Ramos (cell line): ENCODE results near the gene MYOCD.
"Not testable (repeated sequence)": the region's sequence is repeated elsewhere in the genome, so short reads cannot be mapped to it uniquely, and the experiment has no call there.

Experiments
- in situ Hi-C: fragments of 300-500 bp; cut with MboI; formaldehyde crosslinking; loops from one replicate; pipeline ENCODE4 v1.14.3; 2022; ENCODE audit warnings: low sequenced_read_pairs; ENCODE audit not compliant: unreplicated experiment

Gene MYOCD, protein sequence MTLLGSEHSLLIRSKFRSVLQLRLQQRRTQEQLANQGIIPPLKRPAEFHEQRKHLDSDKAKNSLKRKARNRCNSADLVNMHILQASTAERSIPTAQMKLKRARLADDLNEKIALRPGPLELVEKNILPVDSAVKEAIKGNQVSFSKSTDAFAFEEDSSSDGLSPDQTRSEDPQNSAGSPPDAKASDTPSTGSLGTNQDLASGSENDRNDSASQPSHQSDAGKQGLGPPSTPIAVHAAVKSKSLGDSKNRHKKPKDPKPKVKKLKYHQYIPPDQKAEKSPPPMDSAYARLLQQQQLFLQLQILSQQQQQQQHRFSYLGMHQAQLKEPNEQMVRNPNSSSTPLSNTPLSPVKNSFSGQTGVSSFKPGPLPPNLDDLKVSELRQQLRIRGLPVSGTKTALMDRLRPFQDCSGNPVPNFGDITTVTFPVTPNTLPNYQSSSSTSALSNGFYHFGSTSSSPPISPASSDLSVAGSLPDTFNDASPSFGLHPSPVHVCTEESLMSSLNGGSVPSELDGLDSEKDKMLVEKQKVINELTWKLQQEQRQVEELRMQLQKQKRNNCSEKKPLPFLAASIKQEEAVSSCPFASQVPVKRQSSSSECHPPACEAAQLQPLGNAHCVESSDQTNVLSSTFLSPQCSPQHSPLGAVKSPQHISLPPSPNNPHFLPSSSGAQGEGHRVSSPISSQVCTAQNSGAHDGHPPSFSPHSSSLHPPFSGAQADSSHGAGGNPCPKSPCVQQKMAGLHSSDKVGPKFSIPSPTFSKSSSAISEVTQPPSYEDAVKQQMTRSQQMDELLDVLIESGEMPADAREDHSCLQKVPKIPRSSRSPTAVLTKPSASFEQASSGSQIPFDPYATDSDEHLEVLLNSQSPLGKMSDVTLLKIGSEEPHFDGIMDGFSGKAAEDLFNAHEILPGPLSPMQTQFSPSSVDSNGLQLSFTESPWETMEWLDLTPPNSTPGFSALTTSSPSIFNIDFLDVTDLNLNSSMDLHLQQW

DNA sequence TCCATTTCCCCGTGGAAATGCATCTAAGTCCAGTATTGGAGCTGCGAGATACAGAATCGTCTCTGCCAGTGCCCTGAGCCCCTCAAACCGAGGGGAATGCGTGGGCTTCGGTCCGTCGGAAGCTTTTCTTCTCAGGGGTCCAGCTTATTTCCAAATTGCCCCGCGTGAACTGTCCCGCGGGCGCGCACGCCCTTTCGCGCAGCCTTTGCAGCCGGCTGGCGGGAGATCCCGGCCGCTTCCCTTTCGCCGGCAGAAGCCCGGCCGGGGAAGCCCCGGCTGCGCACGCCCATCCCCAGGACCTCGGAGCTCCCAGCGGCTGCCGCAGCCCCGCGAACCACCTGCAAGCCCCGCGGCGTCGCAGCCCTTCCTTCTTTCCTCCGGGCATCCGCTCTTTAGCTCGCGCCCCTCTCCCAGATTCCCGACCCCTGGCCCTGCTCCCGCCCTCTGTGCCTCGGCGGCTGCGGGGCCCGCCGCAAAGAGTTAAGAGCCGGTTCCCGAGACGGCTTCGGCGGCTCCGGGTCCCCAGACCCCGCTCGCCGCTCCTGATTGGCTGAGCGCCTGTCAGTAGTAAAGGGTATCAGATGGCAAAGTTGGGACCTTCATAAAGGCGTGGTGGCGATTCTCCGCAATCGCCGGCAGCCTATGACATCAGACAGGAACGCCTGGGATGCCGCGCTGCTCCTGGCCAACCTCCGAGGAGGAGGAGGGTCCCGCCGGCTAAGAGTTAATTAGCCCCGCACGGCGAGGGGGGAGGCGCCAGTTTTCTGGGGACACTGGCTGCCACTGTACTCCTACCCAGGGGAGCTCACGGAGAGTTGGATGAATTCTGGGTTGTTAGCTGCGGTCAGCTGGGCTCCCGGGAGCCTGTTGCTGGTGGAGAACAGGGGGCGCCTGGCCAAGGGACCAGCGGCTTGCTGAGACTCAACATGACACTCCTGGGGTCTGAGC lies at the start of gene MYOCD:
Gene MYOCD (plus strand): TSS at position 628 of the 948 bp plus-strand sequence. CDS start 299 bp downstream, at position 927.
- in situ Hi-C loops: no loop called here

DNA sequence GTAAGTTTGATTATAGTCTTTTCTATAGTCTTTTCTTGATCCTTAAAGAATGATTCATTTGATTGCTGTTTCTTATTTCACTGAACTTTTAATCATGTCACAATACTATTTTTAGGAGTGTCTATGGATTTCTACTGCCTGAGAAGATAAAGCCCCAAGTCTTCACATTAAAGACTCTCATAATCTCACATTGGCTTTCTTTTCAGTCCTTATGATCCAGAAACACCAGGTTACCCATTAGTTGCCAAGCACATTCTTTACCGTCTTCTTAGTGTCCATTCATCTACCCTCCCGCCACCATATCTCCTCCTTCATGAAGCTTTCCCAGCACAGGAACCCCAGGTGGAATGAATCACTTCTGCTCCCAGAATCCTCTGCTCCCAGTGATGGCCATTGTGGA lies 49.5 kb upstream of the MYOCD start:
- in situ Hi-C loops: no loop called here

GRCh38 chr17:12618557-12618956 lies 47.1 kb upstream of the MYOCD start:
- in situ Hi-C loops: no loop called here

GRCh38 chr17:12619459-12620199 lies 46.1 kb upstream of the MYOCD start:
- in situ Hi-C loops: no loop called here

DNA sequence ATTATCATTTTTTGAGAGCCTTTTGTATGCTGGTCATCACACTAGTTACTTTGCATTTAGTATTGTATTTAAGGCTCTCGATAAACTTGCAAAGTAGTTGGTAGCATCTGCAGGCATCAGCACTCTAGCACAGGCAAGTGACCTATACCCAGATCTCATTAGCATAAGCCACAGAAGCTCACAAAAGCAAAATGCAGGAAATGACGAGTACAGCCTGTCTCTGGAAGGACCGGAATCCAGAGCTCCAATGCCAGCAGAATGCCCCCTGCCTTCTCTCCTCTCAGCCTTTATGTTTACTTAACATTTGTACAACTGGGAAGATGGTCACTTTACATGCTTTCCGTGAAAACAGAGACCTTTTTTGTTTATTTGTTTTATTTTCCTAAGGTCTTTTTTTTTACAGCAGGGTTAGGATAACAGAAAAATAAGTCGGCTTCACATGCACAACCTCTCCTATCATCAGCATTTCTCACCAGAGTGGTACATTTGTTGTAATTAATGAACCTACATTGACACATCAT lies 45.4 kb upstream of the MYOCD start:
- in situ Hi-C loops: no loop called here

DNA sequence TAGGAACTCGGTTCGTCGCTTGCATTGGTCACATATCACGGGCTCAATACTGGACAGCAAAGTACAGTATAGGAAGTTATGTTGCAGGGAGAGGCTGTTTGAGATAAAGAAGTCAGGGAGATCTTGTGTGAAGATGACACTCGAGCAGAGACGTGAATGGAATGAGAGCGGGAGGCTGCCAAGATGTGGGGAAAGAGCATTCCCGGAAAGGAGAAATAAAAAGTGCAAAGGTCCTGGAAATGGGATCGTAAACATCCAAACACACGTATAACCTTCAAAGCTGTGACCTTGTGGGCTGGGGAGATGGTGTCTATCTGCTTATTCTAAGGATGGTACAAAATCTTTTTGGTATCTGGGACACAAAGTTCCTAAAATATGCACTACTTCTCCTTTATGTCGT lies 43.0 kb upstream of the MYOCD start:
- in situ Hi-C loops: no loop called here

- in situ Hi-C loops: no loop called here
These were observed 42.4 kb upstream of the MYOCD start for GRCh38 chr17:12623220-12623848.

DNA sequence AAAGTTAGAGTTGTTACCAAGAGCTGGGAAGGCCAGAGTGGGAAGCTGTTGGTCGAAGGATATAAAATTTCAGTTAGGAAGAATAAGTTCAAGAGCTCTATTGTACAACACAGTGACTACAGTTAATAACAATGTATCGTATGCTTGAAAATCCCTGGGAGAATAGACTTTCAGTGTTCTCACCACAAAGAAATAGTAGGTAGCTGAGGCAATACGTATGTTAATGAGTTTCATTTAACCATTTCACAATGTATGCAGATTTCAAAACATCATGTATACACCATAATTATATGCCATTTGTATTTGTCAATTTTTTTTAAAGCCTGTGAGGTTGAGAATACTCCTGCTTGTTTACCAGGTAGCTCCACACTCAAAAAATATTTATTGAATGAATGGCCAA lies 41.5 kb upstream of the MYOCD start:
- in situ Hi-C loops: no loop called here

- in situ Hi-C loops: no loop called here
These were observed 40.6 kb upstream of the MYOCD start for GRCh38 chr17:12625092-12625491.

- in situ Hi-C loops: no loop called here
These were observed 38.5 kb upstream of the MYOCD start for GRCh38 chr17:12627177-12627629.

DNA sequence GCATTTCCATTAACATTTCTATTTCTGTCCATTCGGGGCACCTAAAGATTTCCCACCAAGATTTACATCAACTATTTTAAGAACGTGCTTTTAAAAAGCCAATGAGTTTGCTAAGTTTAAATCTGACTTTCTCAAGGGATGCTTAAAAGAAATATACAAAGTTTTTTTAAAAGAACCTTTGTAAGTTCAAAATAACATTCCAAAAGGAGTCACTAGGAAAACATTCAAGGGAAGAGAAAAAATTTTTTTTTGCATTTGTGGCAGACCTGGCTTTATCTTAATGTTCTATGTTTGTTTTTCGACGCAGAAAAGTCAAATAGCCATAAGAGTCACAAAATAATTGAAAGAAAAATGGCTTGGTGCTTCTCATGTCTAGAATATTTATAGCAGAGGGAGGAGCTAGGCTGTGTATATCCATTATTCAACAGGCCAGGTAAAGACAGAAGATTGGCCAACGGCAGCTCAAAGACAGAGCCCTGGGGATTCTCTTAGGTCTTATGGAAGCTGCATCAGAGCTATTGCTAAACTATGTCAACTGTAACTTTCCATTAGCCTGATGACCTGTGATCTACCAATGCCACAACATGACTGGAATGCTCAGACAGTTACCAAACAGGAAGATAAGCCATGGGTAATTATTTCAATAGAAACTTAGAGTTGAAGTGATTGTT lies 37.8 kb upstream of the MYOCD start:
- in situ Hi-C loops: no loop called here

GRCh38 chr17:12631076-12631475 lies 34.6 kb upstream of the MYOCD start:
- in situ Hi-C loops: no loop called here

DNA sequence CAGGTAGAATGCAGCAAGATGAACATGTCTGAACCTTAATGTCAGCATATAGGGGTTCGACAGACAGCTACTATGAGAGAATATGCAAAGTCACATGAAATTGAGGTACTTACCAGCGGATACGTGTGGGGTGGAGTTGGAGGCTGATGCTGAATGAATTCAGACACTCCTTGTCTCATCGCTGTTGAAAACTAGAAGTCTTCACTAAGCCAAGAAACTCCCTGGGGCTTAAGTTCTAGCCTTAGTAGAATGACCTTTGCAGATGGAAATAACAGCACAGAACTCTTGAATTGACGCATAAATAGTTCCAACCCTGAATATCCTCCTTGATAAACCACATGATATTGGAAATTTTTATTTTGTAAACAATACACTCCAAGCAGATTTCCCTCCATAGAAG lies 32.9 kb upstream of the MYOCD start:
- in situ Hi-C loops: no loop called here

DNA sequence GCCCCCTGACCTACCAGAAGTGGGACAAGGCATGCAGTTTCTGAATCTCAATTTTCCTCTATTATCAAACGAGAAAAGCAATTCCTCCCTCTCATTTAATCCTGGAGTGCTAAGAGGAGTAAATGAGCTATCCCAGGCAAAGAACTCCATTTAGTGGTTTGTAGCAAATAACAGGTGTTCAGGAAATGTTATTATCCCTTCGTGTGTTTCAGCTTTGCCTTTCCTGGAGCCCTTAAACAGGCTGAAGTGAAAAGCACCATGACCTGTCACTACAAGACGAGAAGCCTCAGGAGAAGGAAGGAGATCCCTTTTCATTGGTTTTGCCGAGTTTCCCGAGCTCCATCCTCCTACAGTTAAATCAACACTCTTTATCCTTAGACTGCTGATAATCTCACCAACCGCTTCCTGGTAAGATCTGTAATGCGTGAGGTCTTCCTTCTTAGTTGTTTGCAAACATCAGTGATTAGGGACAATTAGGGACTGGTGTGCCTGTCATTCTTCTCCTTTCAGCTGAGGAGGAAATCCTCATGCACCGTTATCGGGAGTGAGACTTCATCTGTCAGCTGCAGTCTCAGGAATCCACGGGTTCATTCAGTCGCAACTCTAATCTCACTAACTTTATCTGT lies 30.8 kb upstream of the MYOCD start:
- in situ Hi-C loops: no loop called here

DNA sequence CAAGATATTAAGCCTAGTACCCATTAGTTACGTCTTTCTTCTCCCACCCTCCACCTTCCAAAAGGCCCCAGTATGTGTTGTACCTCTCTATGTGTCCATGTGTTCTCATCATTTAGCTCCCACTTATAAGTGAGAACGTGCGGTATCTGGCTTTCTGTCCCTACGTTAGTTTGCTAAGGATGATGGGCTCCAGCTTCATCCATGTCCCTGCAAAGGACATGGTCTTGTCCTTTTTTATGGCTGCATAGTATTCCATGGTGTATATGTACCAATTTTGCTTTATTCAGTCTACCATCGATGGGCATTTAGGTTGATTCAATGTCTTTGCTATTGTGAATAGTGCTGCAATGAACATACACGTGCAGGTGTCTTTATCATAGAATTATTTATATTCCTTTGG lies 29.7 kb upstream of the MYOCD start:
- in situ Hi-C loops: not testable (repeated sequence)

- in situ Hi-C loops: no loop called here
These were observed 28.7 kb upstream of the MYOCD start for GRCh38 chr17:12637015-12637414.

DNA sequence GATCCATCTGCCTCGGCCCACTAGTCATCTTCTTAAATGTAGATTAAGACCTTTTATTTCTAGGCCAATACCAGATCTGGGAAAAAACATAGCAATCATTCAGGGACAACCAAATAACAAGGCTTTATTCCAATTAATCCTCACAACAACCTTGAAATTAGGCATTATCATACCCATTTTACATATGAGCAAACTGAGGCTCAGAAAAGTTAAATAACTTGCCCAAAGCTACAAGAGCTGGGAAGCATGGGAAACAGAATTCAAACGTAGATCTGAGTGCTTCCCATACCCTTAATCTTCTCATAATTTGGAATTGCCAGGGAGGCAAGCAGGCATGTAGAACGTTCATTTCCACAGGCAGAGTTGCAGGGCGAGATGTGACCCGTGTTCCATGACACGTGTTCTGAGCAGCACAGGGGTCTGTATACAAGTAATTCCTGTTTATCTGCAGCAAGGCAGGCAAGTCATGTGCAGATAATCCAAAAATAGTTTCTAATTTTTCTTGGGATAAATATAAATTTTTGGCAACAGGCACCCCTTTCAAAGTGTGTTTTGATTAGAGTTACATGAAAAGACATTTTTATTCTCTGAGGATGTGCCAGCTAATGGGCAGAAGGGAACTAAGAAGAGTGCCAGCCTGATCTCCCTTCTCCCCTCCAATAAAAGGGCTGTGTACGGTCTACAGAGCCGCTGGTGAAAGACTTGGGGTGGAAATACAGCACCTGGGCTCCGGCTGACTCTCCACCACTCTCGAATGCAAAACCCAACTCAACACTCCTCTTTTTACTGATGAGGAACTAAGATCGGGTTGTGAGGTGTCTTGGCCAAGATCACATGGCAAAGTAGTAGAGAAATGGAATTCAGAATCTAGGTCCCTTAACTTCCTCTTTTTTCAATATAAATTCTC lies 27.7 kb upstream of the MYOCD start:
- in situ Hi-C loops: no loop called here
